Endometrium (tissue), 2 donors: Measurements from ENCODE around the gene SLC6A15.

Experiments used
- FAIRE-seq: peaks from 2 replicates; lab custom pipeline; 2012; peaks lifted over from hg19 to GRCh38; lab: Jason Lieb, UNC
- donor health status: control.
- donor health status: control.

SLC6A15 gene

GRCh38 chr12:84912198-84913128 is at the start of gene SLC6A15:
TSS of gene SLC6A15 (minus strand) at chr12:84912799. CDS start at chr12:84892120, 20,679 bp downstream.
- no peak for FAIRE-seq

- no peak for FAIRE-seq
Measured at GRCh38 chr12:84960918-84961317, 48.3 kb upstream of the SLC6A15 start.

DNA sequence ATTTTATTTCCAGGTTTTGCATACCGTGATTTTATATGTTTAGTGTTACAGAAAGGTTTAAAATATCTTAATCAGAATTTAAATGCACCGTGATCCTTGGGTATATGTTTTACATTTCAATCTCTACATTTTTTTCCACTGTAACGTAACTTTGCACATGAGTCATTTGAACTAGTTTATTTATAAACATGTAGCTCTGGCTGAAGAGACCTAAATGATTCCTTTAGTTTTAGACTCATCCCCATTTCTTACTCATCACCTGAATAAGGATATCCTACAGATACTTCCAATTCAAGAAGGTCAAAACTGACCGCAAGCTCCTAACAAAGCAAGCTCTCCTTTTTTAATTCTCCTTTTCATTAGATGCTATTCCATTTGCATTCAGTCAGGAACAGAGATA is 42.7 kb upstream of the SLC6A15 start:
- FAIRE-seq: no peak

GRCh38 chr12:84954415-84954814 is 41.8 kb upstream of the SLC6A15 start:
- no peak for FAIRE-seq

DNA sequence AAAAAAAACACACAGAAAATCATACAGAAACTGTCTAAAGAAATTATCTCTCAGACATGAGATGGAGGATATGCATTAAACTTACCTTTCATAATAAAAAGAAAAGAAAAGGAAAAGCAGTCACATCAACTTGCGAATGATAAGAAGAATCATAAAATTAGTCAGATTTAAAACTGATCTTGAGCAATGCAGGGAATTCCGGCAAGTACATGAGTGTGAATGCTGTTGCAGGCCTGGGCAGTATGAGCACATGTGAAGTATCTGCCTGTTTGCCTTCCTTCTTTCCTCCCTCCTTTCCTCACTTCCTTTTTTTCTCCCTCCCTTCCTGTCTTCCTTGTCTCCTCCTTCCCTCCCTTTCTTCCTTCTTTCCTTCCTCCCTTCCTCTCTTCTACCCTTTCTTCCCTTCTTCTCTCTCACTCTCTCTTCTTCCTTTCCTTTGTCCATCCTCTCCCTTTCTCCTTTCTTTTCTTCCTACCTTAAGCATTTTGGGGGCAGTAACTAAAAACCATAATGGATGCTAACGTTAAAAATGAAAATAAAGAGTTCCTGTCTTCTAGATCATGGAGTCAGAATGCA is 38.5 kb upstream of the SLC6A15 start:
- no peak for FAIRE-seq

DNA sequence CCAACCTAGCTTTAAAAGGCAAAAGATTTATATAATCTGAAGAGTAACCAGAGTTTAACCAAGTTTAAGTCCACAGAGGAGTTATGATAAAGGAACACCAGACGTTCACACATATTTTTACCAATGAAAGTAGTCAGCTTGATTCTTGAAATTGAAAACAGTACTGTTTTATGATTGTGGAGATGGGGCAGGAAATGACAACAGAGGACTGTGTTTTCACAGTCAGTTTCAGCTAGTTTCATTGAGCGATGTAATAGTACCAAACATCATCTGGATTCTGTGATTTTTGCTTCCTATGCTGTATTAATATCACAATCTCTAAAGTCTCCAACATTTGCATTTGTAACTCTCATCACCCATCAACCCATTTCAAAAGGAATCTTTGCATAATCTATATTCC is 34.2 kb upstream of the SLC6A15 start:
- FAIRE-seq: no peak

DNA sequence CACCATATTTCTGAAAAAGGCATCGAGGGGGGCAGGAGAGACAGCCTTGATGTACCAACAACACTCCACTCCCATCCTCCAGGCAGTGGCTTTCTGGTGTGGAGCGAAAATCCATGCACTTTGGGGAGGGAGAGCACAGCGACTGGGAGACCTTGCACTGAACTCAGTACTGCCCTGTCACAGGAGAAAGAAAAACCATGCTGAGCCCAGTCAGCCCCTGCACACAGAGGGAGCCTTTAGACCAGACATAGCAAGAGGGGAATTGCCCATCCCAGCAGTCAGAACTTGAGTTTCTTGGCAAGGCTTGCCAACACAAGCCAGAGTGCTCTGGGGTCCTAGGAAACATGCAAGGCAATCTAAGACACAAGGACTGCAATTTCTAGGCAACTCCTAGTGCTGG is 24.8 kb upstream of the SLC6A15 start:
- no peak for FAIRE-seq

DNA sequence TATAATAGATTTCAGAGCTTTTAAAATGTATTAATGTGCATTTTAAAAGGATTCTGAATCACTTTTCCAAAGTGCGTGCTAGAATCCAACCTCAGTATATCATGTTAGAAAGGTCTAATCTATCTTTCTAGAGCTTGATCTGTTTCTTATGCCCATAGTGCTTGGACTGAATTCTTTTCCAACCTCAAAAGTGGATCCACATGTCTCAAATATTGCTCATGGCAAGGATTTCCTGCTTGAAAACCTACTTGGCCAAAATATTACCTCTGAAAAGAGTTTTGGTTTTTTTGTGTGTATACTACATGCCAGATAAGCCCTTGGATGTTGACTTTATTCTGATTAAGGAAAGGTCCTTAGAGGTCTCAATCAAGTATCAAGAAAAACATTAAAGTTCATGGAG is 16.9 kb upstream of the SLC6A15 start:
- FAIRE-seq: no peak

- no peak for FAIRE-seq
Measured at GRCh38 chr12:84924981-84925380, 12.4 kb upstream of the SLC6A15 start.

- no peak for FAIRE-seq
Measured at GRCh38 chr12:84922693-84923092, 10.1 kb upstream of the SLC6A15 start.

DNA sequence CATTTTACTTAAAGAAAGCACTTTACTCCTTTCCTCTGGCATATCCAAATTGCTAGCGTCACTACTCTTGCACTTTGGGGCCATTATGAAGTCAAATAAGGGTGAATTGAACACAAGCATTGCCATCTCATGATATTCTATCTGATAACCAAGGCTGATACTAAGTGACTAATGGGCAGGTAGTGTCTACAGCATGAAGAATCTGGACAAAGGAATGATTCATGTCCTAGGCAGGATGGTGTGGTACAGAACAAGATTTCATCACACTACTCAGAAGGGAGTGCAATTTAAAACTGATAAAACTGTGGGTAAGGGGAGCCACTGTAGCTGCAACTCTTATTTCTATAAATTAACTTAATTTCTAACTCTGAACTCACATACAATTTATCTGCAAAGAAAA is 7.7 kb upstream of the SLC6A15 start:
- FAIRE-seq: no peak

- FAIRE-seq: no peak
Measured at GRCh38 chr12:84919271-84919670, 6.7 kb upstream of the SLC6A15 start.

GRCh38 chr12:84913129-84913515 is 523 bp upstream of the SLC6A15 start:
- no peak for FAIRE-seq

- FAIRE-seq: no peak
Measured at GRCh38 chr12:84911271-84912197, 1.1 kb downstream of the SLC6A15 start.

GRCh38 chr12:84910549-84911241 is 1.9 kb downstream of the SLC6A15 start:
- FAIRE-seq: no peak

DNA sequence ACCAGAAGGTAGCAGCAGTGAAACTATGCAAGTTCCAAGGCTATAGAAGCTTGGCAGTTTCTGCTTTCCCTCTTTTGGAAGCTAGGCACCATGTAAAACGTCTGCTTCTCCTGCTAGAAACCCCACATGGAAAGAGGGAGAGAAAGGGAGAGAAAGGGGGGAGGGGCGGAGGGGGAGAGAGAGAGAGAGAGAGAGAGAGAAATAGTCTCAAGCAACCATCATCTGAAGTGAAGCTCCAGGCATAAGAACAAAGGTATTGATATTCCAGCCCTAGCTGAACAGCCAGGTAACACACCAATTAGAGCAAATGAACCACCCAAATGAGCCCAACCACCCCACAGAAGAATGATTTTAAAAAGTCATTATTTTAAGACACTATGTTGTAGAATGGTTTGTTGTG is 8.5 kb downstream of the SLC6A15 start:
- no peak for FAIRE-seq

GRCh38 chr12:84891106-84891838 is 21.3 kb downstream of the SLC6A15 start:
- FAIRE-seq: no peak

DNA sequence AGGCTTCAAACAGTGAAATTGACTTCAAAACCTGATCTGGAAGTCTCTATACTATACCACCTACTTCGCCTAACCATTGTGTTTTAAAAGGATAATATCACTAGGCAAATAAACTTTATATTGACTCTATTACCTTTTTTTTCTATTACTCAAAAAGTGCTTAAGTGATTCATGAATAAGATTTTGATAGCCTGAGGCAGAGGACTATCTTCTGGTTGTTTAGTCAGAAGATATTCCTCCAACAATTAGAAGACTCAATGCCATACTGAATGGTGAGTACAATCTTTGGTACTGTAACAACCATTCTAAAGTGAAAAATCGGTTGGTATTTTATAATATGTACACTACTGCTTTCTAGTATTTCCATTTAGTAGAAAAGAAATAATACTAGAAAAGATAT is 22.8 kb downstream of the SLC6A15 start:
- no peak for FAIRE-seq

GRCh38 chr12:84888861-84889260 is 23.7 kb downstream of the SLC6A15 start:
- FAIRE-seq: no peak

- FAIRE-seq: no peak
Measured at GRCh38 chr12:84877340-84877739, 35.3 kb downstream of the SLC6A15 start.

DNA sequence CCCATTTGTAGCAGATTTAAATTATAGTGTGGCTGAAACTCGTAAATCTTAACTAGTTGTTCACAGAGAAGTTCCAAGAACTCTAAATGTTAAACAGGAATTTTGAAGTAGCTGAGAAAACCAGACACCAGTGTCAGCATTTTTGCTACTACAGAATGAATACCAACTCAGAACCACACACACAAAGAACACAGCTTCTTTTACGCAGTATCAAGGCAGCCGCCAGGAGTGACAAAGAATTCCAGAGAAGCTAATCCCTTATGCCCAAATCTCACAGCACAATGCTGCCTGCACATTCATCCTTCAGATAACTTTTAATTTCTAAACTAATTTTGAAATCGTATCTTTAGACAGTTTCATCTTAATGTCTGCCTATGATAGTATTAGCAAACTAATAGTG is 37.4 kb downstream of the SLC6A15 start:
- no peak for FAIRE-seq

DNA sequence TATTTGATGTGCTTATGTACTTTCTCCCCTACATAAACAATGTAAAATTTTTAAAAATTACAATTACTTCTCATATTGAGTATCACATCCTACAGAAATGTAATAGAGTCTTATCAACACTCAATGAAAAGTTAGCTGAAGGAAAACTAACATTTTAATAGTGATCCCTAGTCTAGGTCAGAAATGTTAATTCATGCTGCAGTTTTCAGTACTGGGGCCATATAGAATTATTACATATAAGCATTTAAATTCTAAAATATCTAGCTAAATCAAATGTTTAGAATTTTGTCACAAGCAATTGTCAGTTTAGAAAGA is 37.8 kb downstream of the SLC6A15 start:
- FAIRE-seq: no peak
